Osteoblast (primary cell): ENCODE measurements around the gene TAF11L2. TPM values are rescaled to one million over a fixed set of nuclear protein-coding genes. Genes with fewer than 3 reads are reported as not detected.
"Not testable (repeated sequence)": the region's sequence is repeated elsewhere in the genome, so short reads cannot be mapped to it uniquely, and the experiment has no call there.

Experiments
- DNase-seq: peaks from one replicate; pipeline ENCODE4 v3.0.0; 2011; ENCODE audit warnings: low spot score, mixed read lengths; ENCODE audit not compliant: insufficient read length; ENCODE audit errors: missing footprints
- H2AFZ ChIP-seq: 2 replicates; pipeline ENCODE4 v1.6.0; 2011; ENCODE audit warnings: mild to moderate bottlenecking, low read length
- H3K27ac ChIP-seq: 2 replicates; pipeline ENCODE4 v1.5.1; 2011; ENCODE audit warnings: mild to moderate bottlenecking, low read depth, low read length, moderate library complexity
- H3K27me3 ChIP-seq: 2 replicates; pipeline ENCODE4 v1.6.0; 2012; ENCODE audit warnings: mild to moderate bottlenecking, control low read depth, inconsistent platforms, low read length, moderate library complexity; ENCODE audit not compliant: insufficient read depth
- H3K36me3 ChIP-seq: 2 replicates; pipeline ENCODE4 v1.5.1; 2011; ENCODE audit warnings: mild to moderate bottlenecking, low read length, control low read depth, moderate library complexity; ENCODE audit not compliant: insufficient read depth
- H3K4me1 ChIP-seq: 2 replicates; pipeline ENCODE4 v1.5.1; 2011; ENCODE audit warnings: mild to moderate bottlenecking, low read length, control low read depth, moderate library complexity; ENCODE audit not compliant: insufficient read depth
- H3K4me2 ChIP-seq: 2 replicates; pipeline ENCODE4 v1.6.0; 2011; ENCODE audit warnings: mild to moderate bottlenecking, low read length; ENCODE audit not compliant: insufficient read depth
- H3K4me3 ChIP-seq: fragments of 200-600 bp; sonication (generic); 3 replicates; pipeline ENCODE4 v1.5.1; 2012; ENCODE audit warnings: mild to moderate bottlenecking, low read length, inconsistent platforms; ENCODE audit not compliant: insufficient read depth
- H3K79me2 ChIP-seq: 2 replicates; pipeline ENCODE4 v1.6.0; 2012; ENCODE audit warnings: mild to moderate bottlenecking, low read length, control low read depth, inconsistent platforms; ENCODE audit not compliant: insufficient read depth
- H3K9me3 ChIP-seq: 2 replicates; pipeline ENCODE4 v1.5.1; 2011; ENCODE audit warnings: low read depth, low read length, control low read depth
- H4K20me1 ChIP-seq: 2 replicates; pipeline ENCODE4 v1.6.0; 2012; ENCODE audit warnings: mild to moderate bottlenecking, low read length, control low read depth; ENCODE audit not compliant: insufficient read depth
- CTCF ChIP-seq: IDR thresholded peaks from 2 replicates; pipeline ENCODE4 v1.5.1; 2011; ENCODE audit warnings: mild to moderate bottlenecking, low read depth, low read length, moderate library complexity; ENCODE audit errors: extremely low read depth
- total RNA-seq: library from RNA; depleted of rRNA; stranded (reverse); fragments of >200 nt; gene quantifications from 2 replicates; pipeline ENCODE4 v1.2.3, GENCODE V29; 2012

Gene TAF11L2
- total RNA-seq, 1 donor = not detected

GRCh38 chr5:17511775-17512325, 13.8 kb downstream of the TAF11L2 start:
- DNase-seq = no peak
- H3K4me1 ChIP-seq = no peaks in the 10 kb centered on the region
- no peak for TF ChIP-seq CTCF
- no peaks in the 10 kb centered on the region for H4K20me1 ChIP-seq
- H3K36me3 ChIP-seq = no peaks in the 10 kb centered on the region
- no peak overlapping the region for H3K4me3 ChIP-seq
- H3K79me2 ChIP-seq = no peaks in the 10 kb centered on the region
- no peak overlapping the region for H3K4me2 ChIP-seq
- H2AFZ ChIP-seq = no peak overlapping the region
- H3K9me3 ChIP-seq = no peaks in the 10 kb centered on the region
- H3K27me3 ChIP-seq = no peaks in the 10 kb centered on the region
- no peak overlapping the region for H3K27ac ChIP-seq

- not testable (repeated sequence) for H3K27ac ChIP-seq, H3K4me3 ChIP-seq, H2AFZ ChIP-seq, H3K4me2 ChIP-seq, H3K4me1 ChIP-seq, H3K36me3 ChIP-seq, H4K20me1 ChIP-seq, H3K27me3 ChIP-seq, DNase-seq, H3K79me2 ChIP-seq, H3K9me3 ChIP-seq
These were observed 19.5 kb downstream of the TAF11L2 start for GRCh38 chr5:17517526-17517925.

- not testable (repeated sequence) for H3K4me3 ChIP-seq, H4K20me1 ChIP-seq, H3K4me2 ChIP-seq, H3K4me1 ChIP-seq, H3K79me2 ChIP-seq, DNase-seq, H3K36me3 ChIP-seq, H3K9me3 ChIP-seq, H3K27me3 ChIP-seq, H3K27ac ChIP-seq, H2AFZ ChIP-seq
These were observed 20.0 kb downstream of the TAF11L2 start, which contains the start of gene TAF11L3 for GRCh38 chr5:17518067-17518466. Gene TAF11L3, plus strand, starts transcription at chr5:17518367.

GRCh38 chr5:17519508-17519907, 21.5 kb downstream of the TAF11L2 start:
- not testable (repeated sequence) for H3K9me3 ChIP-seq, H3K4me3 ChIP-seq, H4K20me1 ChIP-seq, H3K79me2 ChIP-seq, H3K27ac ChIP-seq, H3K4me1 ChIP-seq, H3K4me2 ChIP-seq, H3K36me3 ChIP-seq, H2AFZ ChIP-seq, H3K27me3 ChIP-seq, DNase-seq

- not testable (repeated sequence) for H3K27ac ChIP-seq, H3K9me3 ChIP-seq, H3K4me2 ChIP-seq, H3K79me2 ChIP-seq, H2AFZ ChIP-seq, H3K27me3 ChIP-seq, H3K4me1 ChIP-seq, H3K36me3 ChIP-seq, H3K4me3 ChIP-seq, H4K20me1 ChIP-seq, DNase-seq
These were observed 23.5 kb downstream of the TAF11L2 start, which contains the start of gene TAF11L4 for GRCh38 chr5:17521501-17521900. Gene TAF11L4, plus strand, starts transcription at chr5:17521801.

GRCh38 chr5:17524935-17525334, 26.9 kb downstream of the TAF11L2 start, which contains the start of gene TAF11L5:
Gene TAF11L5, plus strand, starts transcription at chr5:17525235.
- H3K9me3 ChIP-seq, H3K4me3 ChIP-seq, H3K79me2 ChIP-seq, DNase-seq, H3K4me2 ChIP-seq, H3K4me1 ChIP-seq, H4K20me1 ChIP-seq, H3K27ac ChIP-seq, H2AFZ ChIP-seq, H3K27me3 ChIP-seq, H3K36me3 ChIP-seq: not testable (repeated sequence)

GRCh38 chr5:17526504-17526903, 28.5 kb downstream of the TAF11L2 start:
- not testable (repeated sequence) for H3K4me1 ChIP-seq, DNase-seq, H2AFZ ChIP-seq, H3K4me2 ChIP-seq, H3K4me3 ChIP-seq, H3K9me3 ChIP-seq, H3K79me2 ChIP-seq, H3K27me3 ChIP-seq, H4K20me1 ChIP-seq, H3K36me3 ChIP-seq, H3K27ac ChIP-seq

- H3K79me2 ChIP-seq, H2AFZ ChIP-seq, H4K20me1 ChIP-seq, H3K4me1 ChIP-seq, H3K27me3 ChIP-seq, H3K4me2 ChIP-seq, H3K4me3 ChIP-seq, H3K36me3 ChIP-seq, DNase-seq, H3K9me3 ChIP-seq, H3K27ac ChIP-seq: not testable (repeated sequence)
These were observed 30.3 kb downstream of the TAF11L2 start, which contains the start of gene TAF11L6 for GRCh38 chr5:17528369-17528768. Gene TAF11L6, plus strand, starts transcription at chr5:17528669.
